Measurements from ENCODE around the gene NOLC1. TPM values are rescaled to one million over a fixed set of nuclear protein-coding genes. Genes with fewer than 3 reads are reported as not detected.

NOLC1 gene
- total RNA-seq, 4 donors from 2014 or later, result 52.9 to 66.5 (median 57.2) TPM

DNA sequence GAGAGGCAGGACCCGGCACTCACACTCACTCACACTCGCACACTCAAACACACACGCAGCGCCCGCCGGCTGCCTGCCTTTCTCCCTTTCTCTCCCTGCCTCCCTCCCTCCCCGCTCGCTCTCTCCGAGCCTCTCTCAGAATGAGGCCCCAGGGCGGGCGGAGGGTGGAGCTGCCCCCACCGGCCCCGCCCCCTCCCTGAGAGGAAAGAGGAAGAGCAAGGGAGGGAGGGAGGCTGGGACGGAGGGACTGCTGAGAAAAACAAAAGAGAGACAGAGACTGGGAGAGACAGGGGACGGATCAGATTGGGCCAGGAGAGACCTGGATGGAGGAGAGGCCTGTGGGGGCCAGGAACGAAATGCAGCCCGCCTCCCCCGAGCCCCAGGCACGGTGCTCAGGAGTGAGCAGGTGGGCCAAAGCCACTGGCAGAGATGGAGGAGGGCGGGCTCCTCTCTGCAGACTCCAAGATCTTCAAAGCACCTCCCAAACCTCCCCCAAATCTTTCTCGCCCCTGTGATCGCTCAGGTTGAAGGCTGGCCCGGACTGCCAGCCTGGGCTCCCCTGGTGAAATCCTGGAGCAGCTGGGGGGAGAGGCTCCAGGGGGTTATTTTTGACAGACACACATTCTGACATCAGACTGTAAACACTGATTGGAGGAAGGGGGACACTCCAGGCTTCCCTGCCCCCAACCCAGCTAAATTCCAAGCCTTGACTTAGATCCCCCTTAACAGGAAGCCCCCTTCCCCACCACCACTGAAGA, 37.1 kb upstream of the NOLC1 start:
- peak overlapping the region; percentile 39 to 99 (median 98) for H3K27ac ChIP-seq
- H3K9me3 ChIP-seq, result no peaks in the 10 kb centered on the region
- peaks cover 5 to 82% (median 57%) of the 10 kb centered on the region in 3 donors for H3K4me1 ChIP-seq
- WGBS, 2 donors (ENCODE audit: low coverage in 1 of 2), result 0% methylated on average over 4 to 6 of the region's 23 CpGs
- ATAC-seq, result peak; percentile 84
- TF ChIP-seq EP300 (IDR thresholded peaks at IDR 0.05) (no peak), POLR2A (IDR thresholded peaks at IDR 0.05) (peak in 1 of 2 donors; percentile 21), CTCF (IDR thresholded peaks at IDR 0.05) (peak in 1 of 4 experiments; percentile 15), POLR2AphosphoS5 (IDR thresholded peaks at IDR 0.05) (peak; percentile 50)
- H3K36me3 ChIP-seq, result peaks cover 0 to 21% of the 10 kb centered on the region in 2 donors
- peak overlapping the region; percentile 69 to 73 for H3K4me3 ChIP-seq
- H3K27me3 ChIP-seq, result no peaks in the 10 kb centered on the region

DNA sequence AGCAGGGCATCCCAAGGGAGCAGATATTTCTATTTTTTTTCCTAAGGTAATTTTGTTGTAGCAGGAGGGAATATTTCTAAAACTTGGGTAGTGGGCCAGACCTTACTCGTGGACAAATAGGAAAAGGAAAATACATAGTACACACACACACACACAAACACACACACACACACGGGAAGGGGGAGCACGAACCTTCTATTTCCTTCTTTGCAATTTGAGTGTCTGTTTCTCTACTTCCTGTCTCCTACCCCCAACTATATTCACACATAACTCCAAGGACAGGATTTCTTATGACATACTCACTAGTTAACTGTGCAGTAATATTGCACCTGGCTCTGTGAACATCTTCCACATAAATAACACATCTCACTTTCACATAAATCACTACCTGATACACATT, 36.4 kb upstream of the NOLC1 start:
- no peak for ATAC-seq
- TF ChIP-seq POLR2A (IDR thresholded peaks at IDR 0.05) (no peak), EP300 (IDR thresholded peaks at IDR 0.05) (no peak), POLR2AphosphoS5 (IDR thresholded peaks at IDR 0.05) (no peak), CTCF (IDR thresholded peaks at IDR 0.05) (no peak)
- Histone ChIP-seq H3K9me3 (no peaks in the 10 kb centered on the region), H3K27me3 (no peaks in the 10 kb centered on the region), H3K36me3 (peaks cover 0 to 14% of the 10 kb centered on the region in 2 donors), H3K4me3 (peak overlapping the region in 1 of 2 donors; percentile 69), H3K4me1 (peaks cover 5 to 82% (median 57%) of the 10 kb centered on the region in 3 donors), H3K27ac (peak overlapping the region; percentile 15 to 99 (median 98))
- WGBS, 2 donors (ENCODE audit: low coverage in 1 of 2), result 0 to 2% methylated on average over 3 of the region's 3 CpGs

DNA sequence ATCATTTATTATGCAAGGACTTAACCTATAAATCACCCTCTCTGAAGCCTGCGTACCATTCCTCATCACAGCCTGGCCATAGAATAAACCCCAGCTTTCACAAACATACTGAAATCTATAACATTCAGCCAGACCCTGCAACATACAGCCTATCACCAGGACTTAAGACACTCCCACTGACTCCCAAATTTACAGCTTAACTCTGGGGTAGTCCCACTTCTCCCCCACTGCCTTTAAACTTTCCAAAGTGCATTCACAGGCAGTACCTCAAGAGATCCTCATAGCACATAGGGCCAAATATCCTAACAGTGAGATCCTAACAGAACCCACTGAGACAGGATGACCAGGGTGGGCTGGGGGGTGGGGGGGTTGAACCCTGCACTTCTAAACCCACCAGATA, 35.5 kb upstream of the NOLC1 start:
- 62 to 82% methylated on average over 1 of the region's 1 CpG for WGBS, 2 donors (ENCODE audit: low coverage in 1 of 2)
- Histone ChIP-seq H3K4me3 (peak overlapping the region; percentile 12 to 69), H3K9me3 (no peaks in the 10 kb centered on the region), H3K4me1 (peaks cover 5 to 86% (median 61%) of the 10 kb centered on the region in 3 donors), H3K27ac (peak overlapping the region; percentile 98 to 99 (median 99)), H3K36me3 (peaks cover 0 to 5% of the 10 kb centered on the region in 2 donors), H3K27me3 (no peaks in the 10 kb centered on the region)
- no peak for ATAC-seq
- no peak for TF ChIP-seq EP300 (IDR thresholded peaks at IDR 0.05)

DNA sequence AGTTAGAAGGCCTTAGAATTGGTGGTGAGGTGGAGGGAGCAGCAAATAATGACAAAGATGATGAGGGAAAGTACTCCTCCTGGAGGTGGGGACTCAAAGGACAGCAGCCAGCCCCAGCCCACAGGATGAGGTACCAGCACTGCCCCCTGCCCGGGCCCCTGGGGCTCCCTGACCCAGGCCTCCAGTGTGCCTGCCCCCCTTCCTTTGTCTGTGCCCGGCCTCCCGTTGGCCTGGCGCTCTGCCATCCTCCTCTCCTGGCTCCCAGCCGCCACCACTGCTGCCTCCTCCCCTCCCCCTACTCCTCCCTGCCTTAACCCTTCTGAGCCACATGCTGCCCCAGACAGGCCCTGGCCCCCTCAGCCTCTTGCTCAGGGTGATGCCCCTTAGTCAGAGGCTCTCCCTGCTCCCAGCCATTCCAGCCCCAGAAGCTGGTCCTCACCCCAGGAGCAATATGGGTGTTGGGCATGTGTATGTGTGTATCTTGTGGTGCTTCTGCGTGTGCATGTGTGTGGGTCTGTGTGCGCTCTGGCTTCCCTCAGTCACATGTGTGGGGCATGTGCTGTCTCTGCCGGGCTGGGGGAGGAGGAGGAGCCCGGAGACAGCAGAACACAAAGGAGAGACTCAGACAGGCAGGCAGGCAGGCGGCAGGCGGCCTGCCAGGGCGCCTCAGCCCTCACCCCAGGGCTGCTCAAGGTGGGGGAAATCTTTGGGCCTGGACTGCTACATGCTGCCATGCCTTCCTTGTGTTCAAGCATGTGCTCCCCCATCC, 34.6 kb upstream of the NOLC1 start:
- TF ChIP-seq CTCF (IDR thresholded peaks at IDR 0.05) (peak in 1 of 4 experiments; percentile 23), POLR2AphosphoS5 (IDR thresholded peaks at IDR 0.05) (peak; percentile 55), POLR2A (IDR thresholded peaks at IDR 0.05) (no peak), EP300 (IDR thresholded peaks at IDR 0.05) (no peak)
- H3K36me3 ChIP-seq, result no peaks in the 10 kb centered on the region
- H3K27ac ChIP-seq, result peak overlapping the region; percentile 98 to 99 (median 99)
- no peak for ATAC-seq
- H3K4me3 ChIP-seq, result peak overlapping the region; percentile 12 to 69
- H3K4me1 ChIP-seq, result peaks cover 5 to 86% (median 64%) of the 10 kb centered on the region in 3 donors
- no peaks in the 10 kb centered on the region for H3K9me3 ChIP-seq
- WGBS, 2 donors (ENCODE audit: low coverage in 1 of 2), result 0% methylated on average over 2 to 6 of the region's 12 CpGs
- no peaks in the 10 kb centered on the region for H3K27me3 ChIP-seq

DNA sequence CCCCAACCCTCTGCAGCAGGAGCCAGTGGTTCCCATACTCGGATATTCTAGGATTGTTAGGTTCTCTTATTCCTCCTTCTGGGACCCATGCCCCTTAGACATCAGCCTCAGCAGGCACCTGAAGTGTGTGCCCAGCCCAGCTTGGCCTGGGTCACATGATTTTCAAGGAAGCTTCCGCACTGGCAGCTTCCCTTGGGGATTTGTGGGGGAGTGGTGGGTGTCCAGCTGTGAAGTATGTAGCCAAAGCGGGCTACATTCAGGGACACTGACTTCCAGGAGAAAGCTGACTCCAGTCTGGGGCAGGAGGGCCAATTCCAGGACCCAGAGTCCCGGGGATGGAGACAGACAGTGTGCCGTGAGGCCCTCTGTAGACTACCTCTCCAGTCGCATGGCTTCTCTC, 33.3 kb upstream of the NOLC1 start:
- Histone ChIP-seq H3K27ac (peak overlapping the region; percentile 98 to 99 (median 99)), H3K36me3 (no peaks in the 10 kb centered on the region), H3K9me3 (no peaks in the 10 kb centered on the region), H3K4me3 (peak overlapping the region; percentile 69 to 93), H3K4me1 (peaks cover 5 to 81% (median 53%) of the 10 kb centered on the region in 3 donors), H3K27me3 (no peaks in the 10 kb centered on the region)
- TF ChIP-seq CTCF (IDR thresholded peaks at IDR 0.05) (no peak), POLR2AphosphoS5 (IDR thresholded peaks at IDR 0.05) (no peak), POLR2A (IDR thresholded peaks at IDR 0.05) (no peak), EP300 (IDR thresholded peaks at IDR 0.05) (no peak)
- ATAC-seq, result no peak
- 30% methylated on average over 2 of the region's 6 CpGs; no CpG with 5 or more reads in 1 of the 2 donors for WGBS, 2 donors (ENCODE audit: low coverage in 1 of 2)

Data from gastroesophageal sphincter (tissue), 4 donors.